ENCODE data around the gene STK24. TPM values are rescaled to one million over a fixed set of nuclear protein-coding genes. Genes with fewer than 3 reads are reported as not detected.

Gene STK24
- polyA plus RNA-seq, 1 of the 3 experiments (the other 2 are of a cell fraction), result 30.5 TPM

GRCh38 chr13:98442391-98443230, 134.3 kb downstream of the STK24 start (continued):
- no peak for TF ChIP-seq YY1 (IDR thresholded peaks at IDR 0.05; ENCODE audit: low read depth)

GRCh38 chr13:98441056-98441676, 135.7 kb downstream of the STK24 start:
- H3K27ac ChIP-seq (ENCODE audit: low read depth in 2 of 2, low read length in 1 of 2), result no peak overlapping the region
- CTCF ChIA-PET, result interaction anchor here (1.0 to 1.5 kb wide), 4 partner anchors 212 to 585 kb away, joined by 4 to 5 read pairs (median 4); no protein-coding TSS in a partner anchor
- no peaks in the 10 kb centered on the region for H3K27me3 ChIP-seq (ENCODE audit: insufficient read depth)
- 95% methylated on average over 21 of the region's 21 CpGs for WGBS (ENCODE audit: low lambda C conversion rate)
- no peak overlapping the region for H3K9ac ChIP-seq
- H3K4me3 ChIP-seq (ENCODE audit: low read depth in 2 of 2, low read length in 1 of 2), result no peak overlapping the region
- no peak overlapping the region for H2AFZ ChIP-seq (ENCODE audit: low read depth)
- POLR2A ChIA-PET, result no interaction called here
- TF ChIP-seq REST (IDR thresholded peaks at IDR 0.05; ENCODE audit: low read depth, low read length) (peak; percentile 65; the same call in 1 of the 2 replicates), IRF3 (IDR thresholded peaks at IDR 0.05; ENCODE audit: low read depth, low read length) (no peak), FOSL2 (IDR thresholded peaks at IDR 0.05; ENCODE audit: borderline replicate concordance, low read depth) (no peak)
- H3K4me1 ChIP-seq (ENCODE audit: control insufficient read depth in 1 of 2, insufficient read depth in 2 of 2, low read depth in 1 of 2, low read length in 1 of 2), result peaks cover 3 to 8% of the 10 kb centered on the region in 2 experiments; a peak in 2 of 4 replicates
- H3K9me3 ChIP-seq, result no peaks in the 10 kb centered on the region
- H3K4me2 ChIP-seq, result no peak overlapping the region
- no peak for DNase-seq
- no peaks in the 10 kb centered on the region for H4K20me1 ChIP-seq (ENCODE audit: insufficient read depth)
- H3F3A ChIP-seq (replicated peaks; ENCODE audit: insufficient read depth), result no peaks in the 10 kb centered on the region
- H3K79me2 ChIP-seq (ENCODE audit: insufficient read depth), result no peaks in the 10 kb centered on the region
- H3K36me3 ChIP-seq (replicated peaks in 1 of 2; ENCODE audit: control insufficient read depth in 1 of 2, insufficient read depth in 2 of 2, low read length in 1 of 2), result peaks cover 0 to 27% of the 10 kb centered on the region in 2 experiments
- no peaks in the 10 kb centered on the region for H3K9me2 ChIP-seq

- ChIA-PET POLR2A (no interaction called here), CTCF (interaction anchor here (1.0 to 2.0 kb wide), 4 partner anchors 212 to 584 kb away, joined by 4 to 8 read pairs (median 4); no protein-coding TSS in a partner anchor)
- Histone ChIP-seq H2AFZ (ENCODE audit: low read depth) (no peak overlapping the region), H3K9me3 (no peaks in the 10 kb centered on the region), H4K20me1 (ENCODE audit: insufficient read depth) (no peaks in the 10 kb centered on the region), H3K27me3 (ENCODE audit: insufficient read depth) (no peaks in the 10 kb centered on the region), H3F3A (replicated peaks; ENCODE audit: insufficient read depth) (no peaks in the 10 kb centered on the region), H3K9ac (no peak overlapping the region), H3K79me2 (ENCODE audit: insufficient read depth) (no peaks in the 10 kb centered on the region), H3K36me3 (replicated peaks in 1 of 2; ENCODE audit: control insufficient read depth in 1 of 2, insufficient read depth in 2 of 2, low read length in 1 of 2) (peaks cover 0 to 31% of the 10 kb centered on the region in 2 experiments), H3K4me3 (ENCODE audit: low read depth in 2 of 2, low read length in 1 of 2) (no peak overlapping the region), H3K27ac (ENCODE audit: low read depth in 2 of 2, low read length in 1 of 2) (no peak overlapping the region), H3K4me1 (ENCODE audit: control insufficient read depth in 1 of 2, insufficient read depth in 2 of 2, low read depth in 1 of 2, low read length in 1 of 2) (peaks cover 3 to 6% of the 10 kb centered on the region in 2 experiments; a peak in 2 of 4 replicates), H3K4me2 (no peak overlapping the region), H3K9me2 (no peaks in the 10 kb centered on the region)
- DNase-seq, result no peak
- WGBS (ENCODE audit: low lambda C conversion rate), result 88% methylated on average over 7 of the region's 25 CpGs
- no peak for TF ChIP-seq FOXM1 (IDR thresholded peaks at IDR 0.05; ENCODE audit: low read depth)
- TF ChIP-seq NFIC (IDR thresholded peaks at IDR 0.05; ENCODE audit: borderline replicate concordance), result no peak
- no peak for TF ChIP-seq RCOR1 (IDR thresholded peaks at IDR 0.05; ENCODE audit: low read length)
These were observed 136.4 kb downstream of the STK24 start for GRCh38 chr13:98440390-98441055.
